SK-N-MC (cell line): ENCODE measurements around the gene BMPR1A.

Experiments
- DNase-seq: peaks from one replicate; pipeline ENCODE4 v3.0.0-alpha.2; 2011; ENCODE audit warnings: low read depth, low spot score
- H3K27ac ChIP-seq: fragments of 200-600 bp; sonication (generic); 2 replicates; pipeline ENCODE4 v1.5.1; 2016; ENCODE audit warnings: mixed run types
- H3K36me3 ChIP-seq: fragments of 200-600 bp; sonication (generic); 2 replicates; pipeline ENCODE4 v1.6.1; 2017; ENCODE audit warnings: antibody characterized with exemption, low read length, mixed read lengths; ENCODE audit not compliant: insufficient read depth
- H3K4me3 ChIP-seq: fragments of 200-600 bp; sonication (generic); 2 replicates; pipeline ENCODE4 v1.5.1; 2016
- H3K9ac ChIP-seq: fragments of 200-600 bp; sonication (generic); 2 replicates; pipeline ENCODE4 v1.8.0; 2017; ENCODE audit warnings: mixed run types, mixed read lengths; ENCODE audit not compliant: insufficient read length
- H3K9me3 ChIP-seq: fragments of 200-600 bp; sonication (generic); 2 replicates; pipeline ENCODE4 v1.6.1; 2017; ENCODE audit warnings: low read depth, mild to moderate bottlenecking, antibody characterized with exemption, low read length, moderate library complexity, mixed read lengths
- EZH2 ChIP-seq: fragments of 200-600 bp; sonication (generic); IDR thresholded peaks from one replicate; pipeline ENCODE4 v1.6.1; 2017; ENCODE audit warnings: antibody characterized with exemption
- FOXP2 ChIP-seq: optimal IDR thresholded peaks from 2 replicates; pipeline ENCODE3; 2011; ENCODE audit warnings: mild to moderate bottlenecking, moderate library complexity; ENCODE audit not compliant: insufficient read depth; ENCODE audit errors: extremely low read length, control extremely low read depth
- POLR2AphosphoS5 ChIP-seq: IDR thresholded peaks from 2 replicates; pipeline ENCODE4 v1.6.1; 2012; ENCODE audit warnings: mild to moderate bottlenecking, low read depth, low read length, borderline replicate concordance

The BMPR1A gene

DNA sequence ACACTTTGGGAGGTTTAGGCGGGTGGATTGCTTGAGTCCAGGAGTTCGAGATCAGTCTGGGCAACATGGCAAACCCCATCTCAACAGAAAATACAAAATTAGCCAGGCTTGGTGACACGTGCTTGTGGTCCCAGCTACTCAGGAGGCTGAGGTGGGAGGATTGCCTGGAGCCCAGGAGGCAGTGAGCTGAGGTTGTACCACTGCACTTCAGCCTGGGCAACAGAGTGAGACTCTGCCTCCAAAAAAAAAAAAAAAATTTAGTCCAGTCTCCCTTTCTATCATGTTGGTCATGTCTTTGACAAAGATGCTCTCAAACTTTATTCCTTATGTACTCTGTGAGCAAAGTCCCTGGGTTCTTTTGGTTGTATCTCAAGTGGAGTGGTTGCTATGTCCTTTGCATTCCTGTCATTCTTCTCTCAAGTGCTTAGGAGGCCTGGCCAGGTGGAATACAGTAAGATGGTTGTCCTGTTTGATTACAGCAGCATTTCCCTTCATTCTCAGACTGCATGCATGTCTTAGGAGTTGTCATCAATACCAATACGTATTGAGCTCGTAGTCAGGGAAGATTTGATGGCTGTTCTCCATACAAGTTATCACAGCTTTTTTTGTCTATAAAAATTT is 115.3 kb downstream of the BMPR1A start:
- Histone ChIP-seq H3K36me3 (no peaks in the 10 kb centered on the region), H3K27ac (no peak overlapping the region), H3K9ac (no peak overlapping the region), H3K9me3 (no peaks in the 10 kb centered on the region), H3K4me3 (no peak overlapping the region)
- no peak for DNase-seq
- TF ChIP-seq FOXP2 (no peak), POLR2AphosphoS5 (no peak)

DNA sequence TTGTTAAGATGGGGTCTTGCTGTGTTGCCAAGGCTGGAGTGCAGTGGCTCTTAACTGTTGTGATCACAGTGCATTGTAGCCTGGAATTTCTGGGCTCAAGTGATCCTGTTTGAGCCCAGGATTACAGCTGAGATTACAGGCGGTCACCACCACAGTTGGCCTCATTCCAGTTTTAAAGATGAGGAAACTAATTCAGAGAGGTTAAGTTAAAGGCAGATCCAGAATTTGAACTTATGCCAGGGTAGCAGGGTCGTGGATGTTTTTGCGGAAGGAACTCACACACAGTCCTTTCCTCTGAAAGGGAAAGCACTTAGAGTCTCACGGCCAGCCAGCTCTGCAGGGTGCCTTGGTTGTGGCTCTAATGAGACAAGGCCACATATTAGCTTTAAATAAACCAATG is 116.3 kb downstream of the BMPR1A start:
- DNase-seq: no peak
- Histone ChIP-seq H3K9me3 (no peaks in the 10 kb centered on the region), H3K36me3 (no peaks in the 10 kb centered on the region), H3K9ac (no peak overlapping the region), H3K27ac (no peak overlapping the region), H3K4me3 (no peak overlapping the region)
- TF ChIP-seq EZH2 (no peak), POLR2AphosphoS5 (no peak), FOXP2 (no peak)

- no peak overlapping the region for H3K4me3 ChIP-seq
Measured at GRCh38 chr10:86876748-86877147, 120.3 kb downstream of the BMPR1A start.

DNA sequence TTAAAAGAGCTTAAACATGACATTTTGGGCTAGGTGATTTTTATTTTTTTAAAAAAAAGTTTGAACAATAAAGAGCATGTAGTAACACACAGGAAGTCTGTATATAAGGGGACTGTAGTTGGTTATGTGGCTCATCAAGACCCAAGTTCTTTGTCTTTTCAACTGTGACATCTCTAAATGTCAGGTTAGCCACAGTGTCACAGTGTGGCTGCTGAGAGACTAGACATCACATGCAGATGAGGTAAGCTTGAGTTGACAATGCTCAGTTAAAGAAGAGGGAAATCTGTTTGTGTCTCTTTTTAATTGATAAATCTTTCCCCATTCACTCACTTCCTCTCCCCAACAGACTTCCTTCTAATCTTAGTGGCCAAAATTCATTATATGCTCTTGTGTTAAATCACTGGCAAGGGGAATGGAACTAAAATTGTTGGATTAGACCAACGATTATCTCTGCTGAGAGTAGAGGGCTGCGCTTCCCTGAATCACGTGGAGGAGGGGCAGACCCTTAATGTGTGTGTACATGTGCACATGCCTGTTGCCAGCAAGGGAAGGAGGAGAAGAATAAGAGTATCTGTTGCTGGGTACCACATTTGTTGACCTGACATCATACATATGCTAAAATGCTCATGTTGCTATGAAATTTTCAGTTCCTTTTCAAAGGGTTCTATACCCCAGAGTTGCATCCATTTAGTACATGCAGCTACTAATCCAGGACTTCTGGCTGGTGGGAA is 122.7 kb downstream of the BMPR1A start:
- H3K4me3 ChIP-seq: no peak overlapping the region
- H3K9me3 ChIP-seq: no peaks in the 10 kb centered on the region
- no peak for TF ChIP-seq POLR2AphosphoS5
- TF ChIP-seq EZH2: no peak
- TF ChIP-seq FOXP2: no peak
- H3K36me3 ChIP-seq: no peaks in the 10 kb centered on the region
- no peak for DNase-seq
- no peak overlapping the region for H3K9ac ChIP-seq
- no peak overlapping the region for H3K27ac ChIP-seq

More at GRCh38 chr10:86876748-86877147, 120.3 kb downstream of the BMPR1A start:
- TF ChIP-seq FOXP2: no peak
- no peak for TF ChIP-seq EZH2
- no peak for TF ChIP-seq POLR2AphosphoS5
- Histone ChIP-seq H3K27ac (no peak overlapping the region), H3K9ac (no peak overlapping the region), H3K36me3 (no peaks in the 10 kb centered on the region), H3K9me3 (no peaks in the 10 kb centered on the region)
- DNase-seq: no peak

GRCh38 chr10:86880971-86881370 is 124.6 kb downstream of the BMPR1A start:
- Histone ChIP-seq H3K4me3 (no peak overlapping the region), H3K27ac (no peak overlapping the region)
- no peak for DNase-seq

GRCh38 chr10:86888585-86889381 is 132.4 kb downstream of the BMPR1A start:
- TF ChIP-seq EZH2: no peak
- no peak for TF ChIP-seq POLR2AphosphoS5
- no peak for TF ChIP-seq FOXP2
- Histone ChIP-seq H3K27ac (no peak overlapping the region), H3K36me3 (no peaks in the 10 kb centered on the region), H3K4me3 (no peak overlapping the region), H3K9ac (no peak overlapping the region), H3K9me3 (no peaks in the 10 kb centered on the region)
- no peak for DNase-seq

More at GRCh38 chr10:86880971-86881370, 124.6 kb downstream of the BMPR1A start:
- no peaks in the 10 kb centered on the region for H3K36me3 ChIP-seq
- no peaks in the 10 kb centered on the region for H3K9me3 ChIP-seq
- TF ChIP-seq FOXP2 (no peak), POLR2AphosphoS5 (no peak)
- no peak overlapping the region for H3K9ac ChIP-seq

DNA sequence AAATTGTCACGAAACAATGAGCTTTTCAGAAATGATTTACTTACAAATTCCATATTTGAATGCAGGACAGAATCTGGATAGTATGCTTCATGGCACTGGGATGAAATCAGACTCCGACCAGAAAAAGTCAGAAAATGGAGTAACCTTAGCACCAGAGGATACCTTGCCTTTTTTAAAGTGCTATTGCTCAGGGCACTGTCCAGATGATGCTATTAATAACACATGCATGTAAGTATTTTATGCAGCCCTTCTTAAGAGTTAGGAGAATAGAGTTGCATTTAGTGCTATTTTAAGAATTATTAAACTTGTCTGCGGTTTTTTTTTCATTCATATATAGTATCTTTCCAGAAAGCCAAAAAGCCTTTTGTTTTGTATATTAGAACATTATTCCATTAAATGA is 133.6 kb downstream of the BMPR1A start:
- TF ChIP-seq FOXP2 (no peak), EZH2 (no peak), POLR2AphosphoS5 (no peak)
- H3K36me3 ChIP-seq: no peaks in the 10 kb centered on the region

DNA sequence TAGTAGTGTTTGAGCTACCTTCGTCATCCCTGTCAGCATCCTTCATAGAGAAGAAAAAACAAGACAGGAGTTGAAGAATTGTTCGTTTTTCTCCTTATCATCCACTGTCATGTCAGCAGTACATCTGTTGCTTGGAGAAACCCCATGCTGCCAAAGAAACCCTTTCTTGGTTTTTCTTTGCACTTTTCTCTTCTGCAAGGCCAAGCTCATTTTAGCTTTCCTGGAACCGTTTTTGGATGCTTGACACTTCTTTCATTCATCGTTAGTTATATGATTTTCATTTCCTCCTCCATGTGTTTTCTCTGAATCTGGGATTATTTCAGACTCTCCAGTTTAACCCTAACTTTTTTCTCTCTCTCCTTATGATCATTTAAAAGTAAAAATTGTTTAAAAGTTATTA is 142.1 kb downstream of the BMPR1A start:
- Histone ChIP-seq H3K27ac (no peak overlapping the region), H3K9ac (no peak overlapping the region), H3K4me3 (no peak overlapping the region), H3K36me3 (peaks cover 19% of the 10 kb centered on the region), H3K9me3 (no peaks in the 10 kb centered on the region)
- DNase-seq: no peak
- TF ChIP-seq POLR2AphosphoS5 (no peak), EZH2 (no peak)

More for the DNA sequence above, 133.6 kb downstream of the BMPR1A start:
- Histone ChIP-seq H3K4me3 (no peak overlapping the region), H3K27ac (no peak overlapping the region), H3K9me3 (no peaks in the 10 kb centered on the region), H3K9ac (no peak overlapping the region)
- DNase-seq: no peak

DNA sequence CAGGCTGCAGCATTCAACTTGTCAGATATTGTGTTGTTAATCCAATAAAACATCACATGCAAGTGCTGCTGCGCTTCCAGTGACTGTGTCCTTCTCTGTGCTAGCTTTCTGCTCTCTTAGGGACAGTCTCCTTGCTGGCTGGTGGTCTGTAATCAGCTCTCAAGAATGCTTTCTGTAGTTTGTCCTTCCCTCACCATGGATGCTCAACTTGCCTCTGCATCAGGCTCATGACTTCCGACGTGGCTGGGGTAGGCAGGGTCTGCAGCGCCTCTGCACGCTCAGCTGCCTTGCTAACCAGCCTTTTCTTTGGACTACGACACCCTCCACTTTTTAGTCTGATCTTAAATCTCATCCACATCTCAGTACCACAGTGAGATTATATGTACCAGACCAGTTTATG is 142.7 kb downstream of the BMPR1A start:
- no peak overlapping the region for H3K27ac ChIP-seq
- no peak overlapping the region for H3K9ac ChIP-seq
- peaks cover 23% of the 10 kb centered on the region for H3K36me3 ChIP-seq
- DNase-seq: no peak
- H3K4me3 ChIP-seq: no peak overlapping the region
- TF ChIP-seq EZH2: no peak
- H3K9me3 ChIP-seq: no peaks in the 10 kb centered on the region
